Panc1 (cell line): ENCODE results near the gene CKLF. TPM values are rescaled to one million over a fixed set of nuclear protein-coding genes. Genes with fewer than 3 reads are reported as not detected.
"Not testable (repeated sequence)": the region's sequence is repeated elsewhere in the genome, so short reads cannot be mapped to it uniquely, and the experiment has no call there.

Experiments used
- ATAC-seq: fragments of 200-7000 bp; cut with Tn5 transposase; 2 replicates; pipeline ENCODE4 v1.9.1; 2020; ENCODE audit warnings: mild to moderate bottlenecking, moderate library complexity
- BruUV-seq: library from RNA; stranded (reverse); fragments of 400-500 nt; replicated peaks from 2 replicates; lab custom pipeline; 2021; lab: Mats Ljungman, UMichigan
- CTCF ChIA-PET: fragments of 300-600 bp; sonication (Branson Sonifier 250); formaldehyde crosslinking; loops from one replicate; lab custom pipeline; 2022; ENCODE audit warnings: antibody characterized with exemption; lab: Charles Lee
- POLR2A ChIA-PET: fragments of 300-600 bp; sonication (Branson Sonifier 250); formaldehyde crosslinking; loops from one replicate; lab custom pipeline; 2022; ENCODE audit warnings: antibody characterized with exemption; lab: Charles Lee
- DNase-seq: peaks from one replicate; pipeline ENCODE4 v3.0.0-alpha.2; 2010; ENCODE audit warnings: low read depth, low spot score
- H3K27ac ChIP-seq: 2 replicates; pipeline ENCODE4 v1.5.1; 2011; ENCODE audit warnings: mild to moderate bottlenecking, low read length, inconsistent platforms
- H3K27me3 ChIP-seq: fragments of 200-500 bp; sonication (Bioruptor generic); 2 replicates; pipeline ENCODE4 v1.6.0; 2014; ENCODE audit warnings: low read length, inconsistent platforms; ENCODE audit not compliant: control insufficient read depth, insufficient read depth
- H3K36me3 ChIP-seq: fragments of 200-500 bp; sonication (Bioruptor generic); 2 replicates; pipeline ENCODE4 v1.5.1; 2014; ENCODE audit warnings: inconsistent platforms, mild to moderate bottlenecking, low read length, moderate library complexity; ENCODE audit not compliant: control insufficient read depth, insufficient read depth
- H3K4me1 ChIP-seq: 2 replicates; pipeline ENCODE4 v1.5.1; 2011; ENCODE audit warnings: inconsistent platforms, mild to moderate bottlenecking, low read length, moderate library complexity; ENCODE audit not compliant: control insufficient read depth, insufficient read depth
- H3K4me3 ChIP-seq, 2 experiments: 2 replicates each; pipeline ENCODE4 v1.5.1; 2011 to 2012; ENCODE audit warnings: low read depth in 2 of 2, low read length in 2 of 2, mild to moderate bottlenecking in 2 of 2, inconsistent platforms in 1 of 2, moderate library complexity in 1 of 2
- H3K9me3 ChIP-seq: fragments of 200-500 bp; sonication (Bioruptor generic); 2 replicates; pipeline ENCODE4 v1.5.1; 2014; ENCODE audit warnings: low read depth, mild to moderate bottlenecking, inconsistent platforms, low read length, moderate library complexity; ENCODE audit not compliant: control insufficient read depth, insufficient read depth
- POLR2AphosphoS5 ChIP-seq: IDR thresholded peaks from 2 replicates; pipeline ENCODE4 v1.6.1; 2012; ENCODE audit warnings: mild to moderate bottlenecking, low read depth, low read length, moderate library complexity
- SIN3A ChIP-seq: IDR thresholded peaks from 2 replicates; pipeline ENCODE4 v1.6.1; 2012; ENCODE audit warnings: low read depth, mild to moderate bottlenecking, low read length, moderate library complexity, borderline replicate concordance; ENCODE audit not compliant: insufficient read depth
- TCF7L2 ChIP-seq: IDR thresholded peaks from 2 replicates; pipeline ENCODE4 v1.6.1; 2011; ENCODE audit warnings: mild to moderate bottlenecking, low read depth, low read length, inconsistent platforms
- in situ Hi-C: cut with HindIII; loops from 2 replicates; pipeline ENCODE4 v1.10.0; 2016; ENCODE audit warnings: low sequenced_read_pairs, low pct_unique_long_range_greater_than_20kb
- intact Hi-C: fragments of 100-400 bp; cut with micrococcal nuclease; formaldehyde crosslinking; loops from one replicate; pipeline ENCODE4 v1.10.0; 2022; ENCODE audit not compliant: unreplicated experiment
- total RNA-seq: library from RNA; stranded (reverse); gene quantifications from one replicate; pipeline ENCODE4 v1.2.1, GENCODE V29; 2021; ENCODE audit not compliant: unreplicated experiment
- TF ChIP-seq, protein P1 (sequence below): fragments of 450-650 bp; IDR thresholded peaks from 2 replicates; pipeline ENCODE4 v1.5.1; 2017; ENCODE audit warnings: mild to moderate bottlenecking
- TF ChIP-seq, protein P2 (sequence below), 2 experiments: IDR thresholded peaks; 2 replicates each; pipeline ENCODE4 v1.6.1; 2011 to 2012; ENCODE audit warnings: low read depth in 2 of 2, control low read depth in 1 of 2, low read length in 1 of 2, mild to moderate bottlenecking in 1 of 2, moderate library complexity in 1 of 2; ENCODE audit not compliant: insufficient read depth in 1 of 2

CKLF gene
- total RNA-seq, 1 experiment from 2014 or later = 88.1 TPM

DNA sequence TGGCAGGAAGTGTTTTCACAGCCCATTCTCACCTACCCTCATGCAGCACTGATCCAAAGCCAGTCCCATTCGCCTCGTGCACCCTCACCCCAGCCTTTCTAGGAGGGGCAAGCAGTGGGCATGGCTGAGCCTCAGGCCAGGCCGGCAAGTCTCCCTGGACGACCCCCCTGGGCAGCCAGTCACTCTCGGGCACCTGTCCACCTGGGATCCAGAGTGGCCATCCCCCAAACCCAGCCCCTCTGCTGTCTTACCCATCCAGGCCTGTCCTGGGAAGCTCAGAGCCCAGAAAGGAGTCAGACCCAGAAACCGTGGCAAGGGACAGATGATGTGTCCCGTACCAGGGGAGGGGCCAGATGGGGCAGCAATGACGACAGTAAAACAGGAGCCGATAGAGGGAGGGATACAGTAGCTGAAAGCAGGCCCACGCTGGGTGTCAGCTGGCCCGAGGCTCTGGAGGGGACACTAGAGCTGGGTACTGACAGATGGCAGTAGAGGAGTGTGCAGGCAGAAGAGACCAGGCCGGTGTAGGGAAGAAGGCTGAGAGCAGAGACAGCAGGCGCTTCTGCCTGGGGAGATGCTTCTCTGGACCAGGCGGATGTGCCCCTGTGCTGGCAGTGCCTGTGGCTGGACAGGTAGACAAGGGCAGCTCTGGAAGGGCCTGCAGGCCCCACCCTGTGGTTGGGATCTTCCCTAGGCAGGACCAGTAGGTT, 57.9 kb downstream of the CKLF start:
- no peak for DNase-seq

DNA sequence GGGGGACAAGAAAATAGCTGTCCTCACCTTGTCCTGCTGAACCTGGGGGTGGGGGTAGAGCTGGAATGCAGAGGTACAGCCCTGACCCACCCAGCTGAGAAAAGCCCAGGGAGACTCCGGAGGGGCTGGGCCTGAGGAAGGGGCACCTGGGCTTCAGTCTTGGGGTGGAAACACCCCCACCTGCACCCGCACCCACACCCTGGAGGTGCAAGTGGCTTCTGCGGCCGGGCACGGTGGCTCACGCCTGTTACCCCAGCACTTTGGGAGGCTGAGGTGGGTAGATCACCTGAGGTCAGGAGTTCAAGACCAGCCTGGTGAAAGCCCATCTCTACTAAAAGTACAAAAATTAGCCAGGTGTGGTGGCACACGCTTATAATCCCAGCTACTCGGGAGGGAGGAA, 59.5 kb downstream of the CKLF start:
- POLR2A ChIA-PET, H3K36me3 ChIP-seq, ATAC-seq: not testable (repeated sequence)

More for the DNA sequence above, 57.9 kb downstream of the CKLF start:
- ATAC-seq = no peak
- POLR2A ChIA-PET = no interaction called here
- peaks cover 6% of the 10 kb centered on the region for H3K36me3 ChIP-seq
- TF ChIP-seq TCF7L2 = no peak
- TF ChIP-seq, protein P1, sequence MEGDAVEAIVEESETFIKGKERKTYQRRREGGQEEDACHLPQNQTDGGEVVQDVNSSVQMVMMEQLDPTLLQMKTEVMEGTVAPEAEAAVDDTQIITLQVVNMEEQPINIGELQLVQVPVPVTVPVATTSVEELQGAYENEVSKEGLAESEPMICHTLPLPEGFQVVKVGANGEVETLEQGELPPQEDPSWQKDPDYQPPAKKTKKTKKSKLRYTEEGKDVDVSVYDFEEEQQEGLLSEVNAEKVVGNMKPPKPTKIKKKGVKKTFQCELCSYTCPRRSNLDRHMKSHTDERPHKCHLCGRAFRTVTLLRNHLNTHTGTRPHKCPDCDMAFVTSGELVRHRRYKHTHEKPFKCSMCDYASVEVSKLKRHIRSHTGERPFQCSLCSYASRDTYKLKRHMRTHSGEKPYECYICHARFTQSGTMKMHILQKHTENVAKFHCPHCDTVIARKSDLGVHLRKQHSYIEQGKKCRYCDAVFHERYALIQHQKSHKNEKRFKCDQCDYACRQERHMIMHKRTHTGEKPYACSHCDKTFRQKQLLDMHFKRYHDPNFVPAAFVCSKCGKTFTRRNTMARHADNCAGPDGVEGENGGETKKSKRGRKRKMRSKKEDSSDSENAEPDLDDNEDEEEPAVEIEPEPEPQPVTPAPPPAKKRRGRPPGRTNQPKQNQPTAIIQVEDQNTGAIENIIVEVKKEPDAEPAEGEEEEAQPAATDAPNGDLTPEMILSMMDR = no peak
- TF ChIP-seq SIN3A = no peak
- TF ChIP-seq POLR2AphosphoS5 = no peak
- TF ChIP-seq, protein P2, sequence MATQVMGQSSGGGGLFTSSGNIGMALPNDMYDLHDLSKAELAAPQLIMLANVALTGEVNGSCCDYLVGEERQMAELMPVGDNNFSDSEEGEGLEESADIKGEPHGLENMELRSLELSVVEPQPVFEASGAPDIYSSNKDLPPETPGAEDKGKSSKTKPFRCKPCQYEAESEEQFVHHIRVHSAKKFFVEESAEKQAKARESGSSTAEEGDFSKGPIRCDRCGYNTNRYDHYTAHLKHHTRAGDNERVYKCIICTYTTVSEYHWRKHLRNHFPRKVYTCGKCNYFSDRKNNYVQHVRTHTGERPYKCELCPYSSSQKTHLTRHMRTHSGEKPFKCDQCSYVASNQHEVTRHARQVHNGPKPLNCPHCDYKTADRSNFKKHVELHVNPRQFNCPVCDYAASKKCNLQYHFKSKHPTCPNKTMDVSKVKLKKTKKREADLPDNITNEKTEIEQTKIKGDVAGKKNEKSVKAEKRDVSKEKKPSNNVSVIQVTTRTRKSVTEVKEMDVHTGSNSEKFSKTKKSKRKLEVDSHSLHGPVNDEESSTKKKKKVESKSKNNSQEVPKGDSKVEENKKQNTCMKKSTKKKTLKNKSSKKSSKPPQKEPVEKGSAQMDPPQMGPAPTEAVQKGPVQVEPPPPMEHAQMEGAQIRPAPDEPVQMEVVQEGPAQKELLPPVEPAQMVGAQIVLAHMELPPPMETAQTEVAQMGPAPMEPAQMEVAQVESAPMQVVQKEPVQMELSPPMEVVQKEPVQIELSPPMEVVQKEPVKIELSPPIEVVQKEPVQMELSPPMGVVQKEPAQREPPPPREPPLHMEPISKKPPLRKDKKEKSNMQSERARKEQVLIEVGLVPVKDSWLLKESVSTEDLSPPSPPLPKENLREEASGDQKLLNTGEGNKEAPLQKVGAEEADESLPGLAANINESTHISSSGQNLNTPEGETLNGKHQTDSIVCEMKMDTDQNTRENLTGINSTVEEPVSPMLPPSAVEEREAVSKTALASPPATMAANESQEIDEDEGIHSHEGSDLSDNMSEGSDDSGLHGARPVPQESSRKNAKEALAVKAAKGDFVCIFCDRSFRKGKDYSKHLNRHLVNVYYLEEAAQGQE (IDR thresholded peaks at IDR 0.05; ENCODE audit: insufficient read depth in 1 of 2, low read depth in 2 of 2, low read length in 1 of 2) = no peak
- no peaks in the 10 kb centered on the region for H3K9me3 ChIP-seq
- CTCF ChIA-PET = interaction anchor here (2.0 kb wide), 1 partner anchor 41 kb away, joined by 8 read pairs; no protein-coding TSS in a partner anchor
- intact Hi-C loops = no loop called here
- H3K27me3 ChIP-seq = no peaks in the 10 kb centered on the region
- no TSS peak for BruUV-seq
- no peak overlapping the region for H3K4me3 ChIP-seq
- in situ Hi-C loops = no loop called here
- H3K27ac ChIP-seq = no peak overlapping the region
- peaks cover 19% of the 10 kb centered on the region for H3K4me1 ChIP-seq

DNA sequence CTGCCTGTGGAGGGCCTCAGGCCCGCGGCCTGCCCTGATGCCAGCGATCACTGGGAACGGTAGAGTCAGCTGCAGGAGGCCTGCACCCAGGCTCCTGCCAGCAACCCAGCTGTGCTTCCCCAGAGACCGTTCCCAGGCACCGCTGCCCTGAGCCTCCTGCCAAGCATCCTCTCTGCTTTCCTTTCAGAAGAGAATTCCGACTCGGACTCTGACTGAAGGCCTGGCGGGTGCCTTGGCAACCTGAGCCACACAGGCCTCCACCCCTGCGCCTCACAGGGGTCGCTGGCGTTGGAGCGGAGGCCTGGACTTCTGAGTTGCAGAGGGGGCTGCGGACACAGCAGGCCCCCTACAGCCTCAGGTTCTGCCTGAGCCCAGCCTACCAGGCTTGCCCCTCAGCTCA, 60.0 kb downstream of the CKLF start:
- Histone ChIP-seq H3K9me3 (no peaks in the 10 kb centered on the region), H3K4me3 (no peak overlapping the region), H3K27ac (no peak overlapping the region), H3K27me3 (no peaks in the 10 kb centered on the region), H3K4me1 (peaks cover 25% of the 10 kb centered on the region), H3K36me3 (peaks cover 6% of the 10 kb centered on the region)
- intact Hi-C loops = no loop called here
- ChIA-PET CTCF (interaction anchor here (0.5 kb wide), 1 partner anchor 117 kb away, joined by 6 read pairs; no protein-coding TSS in a partner anchor), POLR2A (no interaction called here)
- no peak for TF ChIP-seq TCF7L2
- TF ChIP-seq, protein P1 = no peak
- TF ChIP-seq, protein P2 (IDR thresholded peaks at IDR 0.05; ENCODE audit: insufficient read depth in 1 of 2, low read depth in 2 of 2, low read length in 1 of 2) = no peak
- TF ChIP-seq POLR2AphosphoS5 = no peak
- no peak for TF ChIP-seq SIN3A
- BruUV-seq = no TSS peak
- DNase-seq (no peak), ATAC-seq (no peak)
- in situ Hi-C loops = no loop called here

More for the DNA sequence above, 59.5 kb downstream of the CKLF start:
- CTCF ChIA-PET = interaction anchor here (0.5 kb wide), 1 partner anchor 118 kb away, joined by 6 read pairs; no protein-coding TSS in a partner anchor
- H3K9me3 ChIP-seq, intact Hi-C loops, BruUV-seq, in situ Hi-C loops, H3K4me3 ChIP-seq, H3K27me3 ChIP-seq, H3K27ac ChIP-seq, DNase-seq: not testable (repeated sequence)
- peaks cover 20% of the 10 kb centered on the region for H3K4me1 ChIP-seq
